Body of pancreas (tissue), 4 donors: Measurements from ENCODE around the gene NCAM1.

ENCODE experiments used
- CTCF ChIP-seq, 7 experiments: fragments of 450-650 bp in 4 of 7; fragments of 200-600 bp in 3 of 7; sonication (generic) in 3 of 7; IDR thresholded peaks; one replicate each; pipeline ENCODE4 v1.5.1; 2016 to 2019; ENCODE audit warnings: antibody characterized with exemption in 7 of 7
- POLR2A ChIP-seq, 3 donors: fragments of 450-650 bp; IDR thresholded peaks; one replicate each; pipeline ENCODE4 v1.6.1; 2016; ENCODE audit warnings: antibody characterized with exemption in 3 of 3, mild to moderate bottlenecking in 2 of 3

- TF ChIP-seq CTCF (IDR thresholded peaks at IDR 0.05), result no peak
- no peak for TF ChIP-seq POLR2A (IDR thresholded peaks at IDR 0.05)
Measured at GRCh38 chr11:112961751-112962578, 745 bp downstream of the NCAM1 start.
